Nephron progenitor cell (in vitro differentiated cells): ENCODE results near the gene UBE2D3.

ENCODE experiments used
- DNase-seq: peaks from one replicate; pipeline ENCODE4 v3.0.0; 2021
- H3K27ac Mint-ChIP-seq: 2 replicates; pipeline ENCODE4 v1.8.0; 2021; ENCODE audit warnings: mild to moderate bottlenecking, moderate library complexity, mixed read lengths
- H3K27me3 Mint-ChIP-seq: 2 replicates; pipeline ENCODE4 v1.8.0; 2021; ENCODE audit warnings: mild to moderate bottlenecking, low read depth, mixed read lengths; ENCODE audit not compliant: poor library complexity
- H3K36me3 Mint-ChIP-seq: 2 replicates; pipeline ENCODE4 v1.8.0; 2021; ENCODE audit warnings: low read depth, mixed read lengths
- H3K4me1 Mint-ChIP-seq: 2 replicates; pipeline ENCODE4 v1.8.0; 2021; ENCODE audit warnings: mixed read lengths
- H3K4me3 Mint-ChIP-seq: 2 replicates; pipeline ENCODE4 v1.8.0; 2021; ENCODE audit warnings: mild to moderate bottlenecking, moderate library complexity, mixed read lengths
- H3K9me3 Mint-ChIP-seq: 2 replicates; pipeline ENCODE4 v1.8.0; 2021; ENCODE audit warnings: mild to moderate bottlenecking, moderate library complexity, mixed read lengths
- CTCF ChIP-seq: fragments of 200-600 bp; sonication (generic); IDR thresholded peaks from 2 replicates; pipeline ENCODE4 v1.5.0; 2021; ENCODE audit warnings: antibody characterized with exemption

UBE2D3 gene

GRCh38 chr4:102772738-102773340, 54.5 kb downstream of the UBE2D3 start:
- no peaks in the 10 kb centered on the region for H3K4me1 Mint-ChIP-seq
- H3K36me3 Mint-ChIP-seq, result no peaks in the 10 kb centered on the region
- no peak for DNase-seq
- no peak for TF ChIP-seq CTCF
- no peak overlapping the region for H3K27ac Mint-ChIP-seq
- no peak overlapping the region for H3K4me3 Mint-ChIP-seq
- peaks cover 13% of the 10 kb centered on the region for H3K27me3 Mint-ChIP-seq
- H3K9me3 Mint-ChIP-seq, result peaks cover 9% of the 10 kb centered on the region

GRCh38 chr4:102764901-102765300, 62.5 kb downstream of the UBE2D3 start:
- peaks cover 39% of the 10 kb centered on the region for H3K27me3 Mint-ChIP-seq
- no peak for TF ChIP-seq CTCF

GRCh38 chr4:102761906-102762305, 65.4 kb downstream of the UBE2D3 start:
- no peak for DNase-seq
- no peak overlapping the region for H3K27ac Mint-ChIP-seq
- peaks cover 20% of the 10 kb centered on the region for H3K4me1 Mint-ChIP-seq
- peaks cover 35% of the 10 kb centered on the region for H3K27me3 Mint-ChIP-seq
- no peaks in the 10 kb centered on the region for H3K9me3 Mint-ChIP-seq
- H3K36me3 Mint-ChIP-seq, result peaks cover 4% of the 10 kb centered on the region
- TF ChIP-seq CTCF, result no peak
- peak overlapping the region; percentile 97 for H3K4me3 Mint-ChIP-seq

More at GRCh38 chr4:102764901-102765300, 62.5 kb downstream of the UBE2D3 start:
- no peak for DNase-seq
- no peak overlapping the region for H3K4me3 Mint-ChIP-seq
- H3K36me3 Mint-ChIP-seq, result no peaks in the 10 kb centered on the region
- peaks cover 9% of the 10 kb centered on the region for H3K9me3 Mint-ChIP-seq
- peaks cover 13% of the 10 kb centered on the region for H3K4me1 Mint-ChIP-seq
- no peak overlapping the region for H3K27ac Mint-ChIP-seq

GRCh38 chr4:102761296-102761701, 66.1 kb downstream of the UBE2D3 start:
- peak overlapping the region; percentile 97 for H3K4me3 Mint-ChIP-seq
- no peaks in the 10 kb centered on the region for H3K9me3 Mint-ChIP-seq
- H3K27me3 Mint-ChIP-seq, result peaks cover 35% of the 10 kb centered on the region

GRCh38 chr4:102760645-102761295, 66.6 kb downstream of the UBE2D3 start, which contains the start of gene MANBA:
Gene MANBA (minus strand): TSS chr4:102760968. CDS start chr4:102760894, 74 bp downstream.
- Mint-ChIP-seq H3K27me3 (peaks cover 35% of the 10 kb centered on the region), H3K4me1 (peaks cover 20% of the 10 kb centered on the region), H3K4me3 (peak within 1 kb of the TSS; percentile 97), H3K27ac (peak within 1 kb of the TSS; percentile 41), H3K9me3 (no peaks in the 10 kb centered on the region), H3K36me3 (peaks cover 4% of the 10 kb centered on the region)
- peak; percentile 86 for DNase-seq
- no peak for TF ChIP-seq CTCF

More at GRCh38 chr4:102761296-102761701, 66.1 kb downstream of the UBE2D3 start:
- no peak for TF ChIP-seq CTCF
- Mint-ChIP-seq H3K36me3 (peaks cover 4% of the 10 kb centered on the region), H3K27ac (no peak overlapping the region), H3K4me1 (peaks cover 20% of the 10 kb centered on the region)
- no peak for DNase-seq
